Right cardiac atrium (tissue), 5 donors: ENCODE measurements around the gene ACER3. TPM values are rescaled to one million over a fixed set of nuclear protein-coding genes. Genes with fewer than 3 reads are reported as not detected.
"Not testable (repeated sequence)": the region's sequence is repeated elsewhere in the genome, so short reads cannot be mapped to it uniquely, and the experiment has no call there.

ENCODE experiments used
- ATAC-seq, 2 donors: fragments of 200-7000 bp; cut with Tn5 transposase; one replicate each; pipeline versions ENCODE4 v1.8.0 to v1.9.1; 2020; ENCODE audit warnings: moderate library complexity in 2 of 2, mild to moderate bottlenecking in 1 of 2
- DNase-seq, 3 donors: peaks; one replicate each; pipeline ENCODE4 v3.0.0-alpha.2; 2020
- H3K27ac ChIP-seq: one replicate; pipeline ENCODE4 v1.5.1; 2013; ENCODE audit warnings: mild to moderate bottlenecking, low read length, control low read depth, moderate library complexity
- H3K27me3 ChIP-seq: one replicate; pipeline ENCODE4 v1.6.1; 2013; ENCODE audit not compliant: control insufficient read depth, insufficient read depth
- H3K4me1 ChIP-seq: one replicate; pipeline ENCODE4 v1.6.1; 2013; ENCODE audit warnings: low read length; ENCODE audit not compliant: control insufficient read depth, insufficient read depth
- H3K4me3 ChIP-seq: one replicate; pipeline ENCODE4 v1.5.1; 2013; ENCODE audit warnings: low read length, control low read depth
- H3K9me3 ChIP-seq: one replicate; pipeline ENCODE4 v1.6.1; 2013; ENCODE audit warnings: low read length; ENCODE audit not compliant: control insufficient read depth
- WGBS: extraction: QIAGEN DNeasy Blood & Tissue Kit; methylation state at CpG from one replicate; pipeline ENCODE4 v1.1.7; 2013; 5-methylcytosine and 5-hydroxymethylcytosine counted together
- intact Hi-C, 4 donors: fragments of 100-400 bp; cut with DNase I; formaldehyde crosslinking; loops; one replicate each; pipeline versions ENCODE4 v1.11.0 to v1.14.0; 2022 to 2023
- polyA plus RNA-seq: library from polyadenylated mRNA; stranded (reverse); fragments of 200-250 nt; gene quantifications from one replicate; pipeline ENCODE4 v1.2.3, GENCODE V29; 2013
- total RNA-seq, 4 donors: library from RNA; stranded (reverse); fragmentation: NEBNext Ultra II Directional; extraction: Animal tissue kit (Norgen Biotek cat#: 25700); gene quantifications; one replicate each; pipeline ENCODE4 v1.2.1, GENCODE V29; 2021
- donor health status: healthy with polysubstance abuse.
- donor health status: DM: no; HTN: yes; CAD: no.
- donor health status: DM: no; HTN: no; CAD: no.
- donor health status: DM: no; HTN: yes; CAD: no; lungs with severe emphysema.
- donor health status: DM: yes; HTN: yes; CAD: no.

Gene ACER3
- total and polyA plus RNA-seq, 5 donors = 4.1 to 16.1 (median 12.1) TPM

GRCh38 chr11:76901622-76902021 is 40.9 kb downstream of the ACER3 start:
- H3K4me1 ChIP-seq, H3K4me3 ChIP-seq, ATAC-seq, H3K27me3 ChIP-seq, DNase-seq, H3K9me3 ChIP-seq, intact Hi-C loops, H3K27ac ChIP-seq: not testable (repeated sequence)
- WGBS = 91% methylated on average over 6 of the region's 6 CpGs

GRCh38 chr11:76902121-76903014 is 41.6 kb downstream of the ACER3 start:
- ATAC-seq (no peak), DNase-seq (no peak)
- Histone ChIP-seq H3K9me3 (no peaks in the 10 kb centered on the region), H3K4me1 (no peaks in the 10 kb centered on the region), H3K4me3 (no peak overlapping the region), H3K27me3 (no peaks in the 10 kb centered on the region), H3K27ac (no peak overlapping the region)
- 91% methylated on average over 5 of the region's 5 CpGs for WGBS
- intact Hi-C loops = no loop called here

GRCh38 chr11:76903325-76903724 is 42.6 kb downstream of the ACER3 start:
- no peaks in the 10 kb centered on the region for H3K27me3 ChIP-seq
- ATAC-seq (no peak), DNase-seq (no peak)
- H3K4me3 ChIP-seq = no peak overlapping the region
- 44% methylated on average over 3 of the region's 3 CpGs for WGBS
- intact Hi-C loops = no loop called here
- H3K27ac ChIP-seq = no peak overlapping the region
- H3K9me3 ChIP-seq = no peaks in the 10 kb centered on the region
- no peaks in the 10 kb centered on the region for H3K4me1 ChIP-seq

- H3K27ac ChIP-seq = peak overlapping the region; percentile 72
- intact Hi-C loops = loop anchor here in 1 of 4 donors (10.0 kb wide), 1 partner anchor 176 kb away; no protein-coding TSS in a partner anchor
- WGBS = 69% methylated on average over 9 of the region's 9 CpGs
- H3K27me3 ChIP-seq = no peaks in the 10 kb centered on the region
- ATAC-seq = peak; percentile 73 to 90
- peaks cover 3% of the 10 kb centered on the region for H3K4me1 ChIP-seq
- H3K4me3 ChIP-seq = no peak overlapping the region
- peak; percentile 50 to 78 (median 73) for DNase-seq
- H3K9me3 ChIP-seq = no peaks in the 10 kb centered on the region
Observed at GRCh38 chr11:76910620-76911414, 50.1 kb downstream of the ACER3 start.

- intact Hi-C loops = loop anchor here in 1 of 4 donors (10.0 kb wide), 1 partner anchor 177 kb away; no protein-coding TSS in a partner anchor
- Histone ChIP-seq H3K9me3 (no peaks in the 10 kb centered on the region), H3K4me3 (no peak overlapping the region), H3K4me1 (peaks cover 3% of the 10 kb centered on the region), H3K27ac (peak overlapping the region; percentile 72), H3K27me3 (no peaks in the 10 kb centered on the region)
- WGBS = 47% methylated on average over 1 of the region's 1 CpG
- DNase-seq (no peak), ATAC-seq (peak; percentile 18 to 36)
Observed at GRCh38 chr11:76911415-76911808, 50.7 kb downstream of the ACER3 start.

GRCh38 chr11:76916712-76917111 is 56.0 kb downstream of the ACER3 start:
- Histone ChIP-seq H3K9me3 (no peaks in the 10 kb centered on the region), H3K4me1 (peaks cover 4% of the 10 kb centered on the region), H3K27ac (no peak overlapping the region), H3K4me3 (no peak overlapping the region), H3K27me3 (no peaks in the 10 kb centered on the region)
- 89% methylated on average over 1 of the region's 1 CpG for WGBS
- ATAC-seq = no peak
- no peak for DNase-seq
- intact Hi-C loops = loop anchor here in 3 of 4 donors (5.0 to 10.0 kb wide), 3 partner anchors 109 to 184 kb away; no protein-coding TSS in a partner anchor

- intact Hi-C loops = loop anchor here (2.0 to 10.0 kb wide), 4 partner anchors 112 to 187 kb away; no protein-coding TSS in a partner anchor
- DNase-seq = no peak
- 11% methylated on average over 3 of the region's 3 CpGs for WGBS
- no peaks in the 10 kb centered on the region for H3K9me3 ChIP-seq
- peak; percentile 78 to 86 for ATAC-seq
- H3K27me3 ChIP-seq = no peaks in the 10 kb centered on the region
- H3K27ac ChIP-seq = no peak overlapping the region
- peak overlapping the region; percentile 36 for H3K4me3 ChIP-seq
- peaks cover 2% of the 10 kb centered on the region for H3K4me1 ChIP-seq
Observed at GRCh38 chr11:76918941-76919386, 58.2 kb downstream of the ACER3 start.

- WGBS = 52% methylated on average over 1 of the region's 1 CpG
- Histone ChIP-seq H3K4me3 (no peak overlapping the region), H3K9me3 (no peaks in the 10 kb centered on the region), H3K27ac (no peak overlapping the region), H3K4me1 (peaks cover 2% of the 10 kb centered on the region), H3K27me3 (no peaks in the 10 kb centered on the region)
- no peak for ATAC-seq
- intact Hi-C loops = loop anchor here (2.0 to 10.0 kb wide), 4 partner anchors 112 to 187 kb away; no protein-coding TSS in a partner anchor
- no peak for DNase-seq
Observed at GRCh38 chr11:76919467-76919866, 58.7 kb downstream of the ACER3 start.

- Histone ChIP-seq H3K4me3 (no peak overlapping the region), H3K9me3 (no peaks in the 10 kb centered on the region), H3K4me1 (peaks cover 2% of the 10 kb centered on the region), H3K27me3 (no peaks in the 10 kb centered on the region), H3K27ac (no peak overlapping the region)
- DNase-seq = peak; percentile 77 to 91 (median 86)
- intact Hi-C loops = loop anchor here (2.0 to 10.0 kb wide), 5 partner anchors 113 to 188 kb away; no protein-coding TSS in a partner anchor
- peak; percentile 91 to 95 for ATAC-seq
- 40% methylated on average over 7 of the region's 7 CpGs for WGBS
Observed at GRCh38 chr11:76919887-76920746, 59.4 kb downstream of the ACER3 start.

- no peaks in the 10 kb centered on the region for H3K9me3 ChIP-seq
- 94% methylated on average over 5 of the region's 5 CpGs for WGBS
- intact Hi-C loops = no loop called here
Observed at GRCh38 chr11:76927160-76927559, 66.4 kb downstream of the ACER3 start.

More at GRCh38 chr11:76927160-76927559, 66.4 kb downstream of the ACER3 start:
- H3K27me3 ChIP-seq = no peaks in the 10 kb centered on the region
- DNase-seq = no peak
- ATAC-seq = no peak
- H3K4me1 ChIP-seq = no peaks in the 10 kb centered on the region
- H3K4me3 ChIP-seq = no peak overlapping the region
- H3K27ac ChIP-seq = no peak overlapping the region
